Measurements from ENCODE around the gene DGKZ.
A peak's percentile ranks its signal among the peaks of the same experiment; 100 is the strongest.

DGKZ gene

DNA sequence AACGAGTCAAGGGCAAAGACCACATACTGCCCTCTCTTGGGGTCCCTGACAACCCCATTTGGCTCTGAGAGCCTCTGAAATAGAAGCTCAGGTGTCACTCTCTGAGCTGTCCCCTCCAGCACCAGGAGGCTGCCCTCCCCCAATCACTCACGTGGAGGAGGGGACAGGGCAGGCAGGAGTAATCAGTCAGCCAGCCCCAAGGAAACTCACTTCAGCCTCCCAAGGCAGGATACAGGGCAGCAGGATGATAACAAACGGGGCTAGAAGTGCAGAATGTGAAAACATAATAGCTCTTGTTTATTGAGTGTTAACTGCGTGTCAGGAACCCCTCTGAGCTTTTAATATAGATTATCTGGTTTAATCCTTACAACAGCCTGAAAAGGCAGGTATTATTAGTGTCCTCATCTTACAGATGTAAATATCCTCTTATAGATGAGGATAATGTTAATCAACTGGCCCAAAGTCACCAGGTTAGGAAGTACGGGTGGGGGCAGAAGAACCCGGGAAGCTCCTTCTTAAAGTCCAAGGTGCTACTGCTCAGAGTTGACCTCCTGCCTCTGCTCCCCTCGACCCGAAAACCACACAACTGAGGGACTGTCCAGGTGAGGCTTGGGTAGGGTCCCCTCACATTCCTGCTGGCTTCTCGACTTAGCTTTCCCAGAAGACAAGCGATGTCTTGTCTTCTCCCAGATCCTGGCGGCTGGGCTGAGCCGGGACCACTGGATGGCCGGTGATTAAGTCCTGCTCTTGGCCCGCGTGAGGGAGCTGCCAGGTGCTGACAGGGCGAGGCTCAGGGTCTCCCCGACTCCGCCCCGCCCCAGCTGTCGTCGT, 41.6 kb downstream of the DGKZ start:
- no peak for DNase-seq (ENCODE audit: low read depth)
- in situ Hi-C loops (cut with HindIII; ENCODE audit: low sequenced_read_pairs) = no loop called here
- peak overlapping the region; percentile 43 for H3K4me3 ChIP-seq (ENCODE audit: low read depth, low read length)
- TF ChIP-seq, protein P1, sequence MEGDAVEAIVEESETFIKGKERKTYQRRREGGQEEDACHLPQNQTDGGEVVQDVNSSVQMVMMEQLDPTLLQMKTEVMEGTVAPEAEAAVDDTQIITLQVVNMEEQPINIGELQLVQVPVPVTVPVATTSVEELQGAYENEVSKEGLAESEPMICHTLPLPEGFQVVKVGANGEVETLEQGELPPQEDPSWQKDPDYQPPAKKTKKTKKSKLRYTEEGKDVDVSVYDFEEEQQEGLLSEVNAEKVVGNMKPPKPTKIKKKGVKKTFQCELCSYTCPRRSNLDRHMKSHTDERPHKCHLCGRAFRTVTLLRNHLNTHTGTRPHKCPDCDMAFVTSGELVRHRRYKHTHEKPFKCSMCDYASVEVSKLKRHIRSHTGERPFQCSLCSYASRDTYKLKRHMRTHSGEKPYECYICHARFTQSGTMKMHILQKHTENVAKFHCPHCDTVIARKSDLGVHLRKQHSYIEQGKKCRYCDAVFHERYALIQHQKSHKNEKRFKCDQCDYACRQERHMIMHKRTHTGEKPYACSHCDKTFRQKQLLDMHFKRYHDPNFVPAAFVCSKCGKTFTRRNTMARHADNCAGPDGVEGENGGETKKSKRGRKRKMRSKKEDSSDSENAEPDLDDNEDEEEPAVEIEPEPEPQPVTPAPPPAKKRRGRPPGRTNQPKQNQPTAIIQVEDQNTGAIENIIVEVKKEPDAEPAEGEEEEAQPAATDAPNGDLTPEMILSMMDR (IDR thresholded peaks at IDR 0.05; ENCODE audit: low read depth, low read length, missing control alignments) = no peak

DNA sequence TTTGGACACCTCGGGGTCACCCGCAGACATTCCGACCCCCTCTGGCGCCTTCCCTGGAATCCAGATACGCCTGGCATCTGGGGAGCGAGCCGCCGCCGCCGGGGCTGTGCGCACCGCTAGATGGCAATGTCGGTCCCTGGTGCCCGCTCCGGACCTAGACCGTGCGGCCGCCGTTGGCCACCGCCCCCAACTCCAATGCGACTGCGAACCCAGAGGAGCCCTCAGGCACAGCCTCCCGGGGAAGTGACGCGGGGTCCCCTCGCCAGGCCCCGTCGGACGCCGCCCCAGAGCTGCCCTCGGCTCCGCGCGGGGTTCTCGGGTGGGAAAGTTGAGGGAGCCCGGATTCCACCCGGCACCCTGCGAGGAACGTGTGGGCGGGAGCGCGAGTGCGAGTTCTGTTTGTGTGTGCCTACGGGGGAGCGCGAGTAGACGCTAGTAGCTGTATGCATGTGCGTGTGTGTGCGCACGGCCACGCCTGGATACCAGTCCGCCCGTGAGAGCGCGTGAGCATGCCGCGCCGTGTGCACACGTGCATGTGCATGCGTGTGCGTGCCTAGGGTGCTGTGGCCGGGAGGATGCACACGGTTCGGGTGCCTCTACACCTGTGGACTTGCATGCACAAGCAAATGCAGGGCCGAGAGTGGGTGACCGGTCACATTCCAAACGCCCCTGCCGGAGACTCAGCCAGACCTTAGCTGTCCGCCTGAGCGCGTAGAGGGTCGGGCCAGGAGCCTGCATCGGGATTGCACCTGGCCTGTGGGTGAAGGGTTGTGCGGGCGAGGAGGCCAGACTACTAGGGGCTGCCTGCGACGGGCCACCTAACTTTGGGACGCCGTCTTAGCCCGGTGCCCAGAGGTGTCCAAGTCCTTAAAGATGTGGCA, 42.4 kb downstream of the DGKZ start:
- DNase-seq (ENCODE audit: low read depth) = no peak
- in situ Hi-C loops (cut with HindIII; ENCODE audit: low sequenced_read_pairs) = no loop called here
- peak overlapping the region; percentile 43 for H3K4me3 ChIP-seq (ENCODE audit: low read depth, low read length)
- TF ChIP-seq, protein P1 (IDR thresholded peaks at IDR 0.05; ENCODE audit: low read depth, low read length, missing control alignments) = peak; percentile 74

DNA sequence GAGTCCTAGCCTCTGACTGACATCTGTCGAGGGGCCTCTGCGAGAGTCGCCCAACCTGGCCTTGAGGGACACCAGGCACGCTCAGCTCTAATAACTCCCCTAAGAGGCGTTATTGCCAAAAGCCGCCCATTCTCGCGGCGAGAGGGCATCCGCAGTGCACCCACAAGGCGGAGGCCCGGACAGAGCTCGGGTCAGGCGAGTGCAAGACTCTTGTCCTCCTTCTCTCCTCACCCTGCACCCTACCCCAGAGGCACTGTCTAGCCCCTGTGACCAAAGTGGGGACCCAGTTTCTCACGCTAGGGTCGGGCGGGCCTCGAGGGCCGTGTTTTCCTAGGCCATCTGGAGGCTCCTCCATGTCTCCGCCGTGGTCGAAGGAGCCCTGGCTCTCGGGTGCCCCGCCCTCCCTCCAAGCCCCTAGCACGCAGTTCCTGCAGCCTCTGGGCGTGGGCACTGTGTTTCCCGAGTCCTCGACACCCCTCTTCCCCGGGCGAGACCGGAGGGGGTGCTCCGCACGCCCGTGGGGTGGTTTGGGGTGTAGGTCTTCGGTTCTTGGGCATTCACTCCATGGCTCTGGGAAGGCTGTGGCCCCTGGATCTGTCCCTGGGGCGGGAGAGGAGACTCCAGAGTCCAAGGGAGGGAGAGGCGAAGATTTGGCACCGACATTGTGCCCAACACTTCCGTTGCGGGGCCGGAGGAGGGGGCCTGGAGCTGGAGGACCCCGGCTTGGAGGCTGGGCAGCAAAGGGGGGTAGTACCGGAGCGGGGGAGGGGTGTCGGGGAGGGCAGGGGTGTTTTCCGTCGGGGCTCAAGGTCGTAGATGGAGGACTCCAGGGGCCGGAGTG, 43.3 kb downstream of the DGKZ start:
- H3K4me3 ChIP-seq (ENCODE audit: low read depth, low read length) = no peak overlapping the region
- no peak for DNase-seq (ENCODE audit: low read depth)
- TF ChIP-seq, protein P1 (IDR thresholded peaks at IDR 0.05; ENCODE audit: low read depth, low read length, missing control alignments) = no peak
- in situ Hi-C loops (cut with HindIII; ENCODE audit: low sequenced_read_pairs) = no loop called here

DNA sequence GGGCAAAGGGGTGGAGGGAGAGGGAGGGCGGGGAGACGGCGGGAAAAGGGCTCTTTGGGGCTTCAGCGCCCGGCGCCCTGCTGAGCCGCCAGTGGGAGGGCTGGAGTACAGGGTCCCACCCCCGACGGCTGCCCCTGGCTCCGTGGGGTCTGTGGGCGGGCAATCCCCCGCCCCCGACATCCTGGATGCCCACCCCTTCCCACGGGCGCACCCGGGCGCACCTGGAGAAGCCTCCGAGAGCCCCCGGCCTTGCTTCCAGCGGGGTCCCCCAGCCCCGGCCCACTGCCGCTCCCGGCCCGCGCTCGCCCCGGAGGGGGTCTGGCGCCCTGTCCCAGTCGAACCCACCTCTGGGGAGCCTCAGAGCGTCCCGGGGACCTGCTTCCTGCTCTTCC, 43.9 kb downstream of the DGKZ start:
- H3K4me3 ChIP-seq (ENCODE audit: low read depth, low read length) = peak overlapping the region; percentile 22
- DNase-seq (ENCODE audit: low read depth) = no peak
- in situ Hi-C loops (cut with HindIII; ENCODE audit: low sequenced_read_pairs) = no loop called here
- TF ChIP-seq, protein P1 (IDR thresholded peaks at IDR 0.05; ENCODE audit: low read depth, low read length, missing control alignments) = no peak

DNA sequence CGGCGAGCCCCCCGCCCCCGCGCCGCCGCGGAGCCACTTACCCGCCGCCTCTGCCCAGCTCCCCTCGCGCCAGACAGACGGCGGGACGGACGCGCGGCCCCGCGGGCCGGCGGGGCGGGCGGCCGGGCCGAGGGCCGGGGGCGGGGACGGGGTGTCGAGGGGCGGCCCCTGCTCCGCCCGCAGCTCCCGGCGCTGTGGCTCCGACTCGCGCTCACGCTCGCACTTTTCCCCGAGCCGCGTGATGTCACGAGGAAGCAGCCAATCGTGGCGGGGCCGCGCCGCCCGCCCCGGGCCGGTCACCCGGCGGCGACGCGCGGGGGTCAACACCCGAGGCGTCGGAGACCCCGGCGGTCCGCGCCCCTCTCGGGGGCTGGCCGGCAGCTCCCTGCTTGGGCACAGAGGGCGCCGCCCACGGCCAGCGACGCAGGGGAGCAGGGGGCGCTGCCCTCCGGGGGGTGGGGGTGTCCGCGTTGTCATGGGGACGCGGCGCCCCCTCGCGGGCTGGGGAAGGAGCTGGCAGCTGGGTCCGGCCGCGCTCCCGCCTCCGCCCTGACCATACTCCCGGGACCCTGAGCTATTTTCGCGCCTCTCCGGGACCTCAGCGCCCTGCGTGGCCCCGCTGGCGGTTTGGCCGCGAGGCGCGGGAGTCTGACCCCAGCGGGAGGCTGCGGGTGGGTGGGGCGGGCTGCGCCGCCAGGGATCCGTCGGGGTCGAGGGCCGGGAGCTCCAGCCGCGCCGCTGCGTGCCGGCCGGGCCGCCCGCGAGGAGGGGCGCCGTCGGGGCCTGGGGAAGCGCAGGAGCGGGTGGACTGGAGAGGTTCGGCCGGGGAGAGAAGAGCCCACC, 44.5 kb downstream of the DGKZ start, which contains the start of gene CHRM4:
TSS of gene CHRM4 (minus strand) at position 199 of the 843 bp plus-strand sequence. CDS start 5,219 bp downstream, outside the sequence.
- DNase-seq (ENCODE audit: low read depth) = no peak
- TF ChIP-seq, protein P1 (IDR thresholded peaks at IDR 0.05; ENCODE audit: low read depth, low read length, missing control alignments) = peak; percentile 31
- H3K4me3 ChIP-seq (ENCODE audit: low read depth, low read length) = peak within 1 kb of the TSS; percentile 36
- in situ Hi-C loops (cut with HindIII; ENCODE audit: low sequenced_read_pairs) = no loop called here
